ENCODE measurements around the gene ANTXR1.

ANTXR1 gene

GRCh38 chr2:69003731-69004130 lies 9.2 kb upstream of the ANTXR1 start:
- no peak for DNase-seq (ENCODE audit: low read depth in 2 of 2)

GRCh38 chr2:69007169-69007568 lies 5.8 kb upstream of the ANTXR1 start:
- no peak for DNase-seq (ENCODE audit: low read depth in 2 of 2)

GRCh38 chr2:69007603-69008002 lies 5.4 kb upstream of the ANTXR1 start:
- DNase-seq (ENCODE audit: low read depth in 2 of 2), result no peak

- DNase-seq (ENCODE audit: low read depth in 2 of 2), result no peak
These were observed 2.4 kb upstream of the ANTXR1 start for GRCh38 chr2:69010437-69011194.

- no peak for DNase-seq (ENCODE audit: low read depth in 2 of 2)
These were observed 1.3 kb upstream of the ANTXR1 start for GRCh38 chr2:69011611-69012157.

- peak in 1 of 2 donors; percentile 10 for DNase-seq (ENCODE audit: low read depth in 2 of 2)
These were observed 453 bp upstream of the ANTXR1 start for GRCh38 chr2:69012310-69013141.

GRCh38 chr2:69013840-69014821 lies 1.2 kb downstream of the ANTXR1 start:
- DNase-seq (ENCODE audit: low read depth in 2 of 2), result no peak

- DNase-seq (ENCODE audit: low read depth in 2 of 2), result no peak
These were observed 4.1 kb downstream of the ANTXR1 start for GRCh38 chr2:69017080-69017479.

GRCh38 chr2:69017835-69018234 lies 4.9 kb downstream of the ANTXR1 start:
- no peak for DNase-seq (ENCODE audit: low read depth in 2 of 2)

GRCh38 chr2:69018678-69019095 lies 5.7 kb downstream of the ANTXR1 start:
- no peak for DNase-seq (ENCODE audit: low read depth in 2 of 2)

GRCh38 chr2:69020496-69021426 lies 7.8 kb downstream of the ANTXR1 start:
- no peak for DNase-seq (ENCODE audit: low read depth in 2 of 2)

GRCh38 chr2:69021727-69022126 lies 8.7 kb downstream of the ANTXR1 start:
- DNase-seq (ENCODE audit: low read depth in 2 of 2), result no peak

- no peak for DNase-seq (ENCODE audit: low read depth in 2 of 2)
These were observed 9.6 kb downstream of the ANTXR1 start for GRCh38 chr2:69022548-69022947.

- DNase-seq (ENCODE audit: low read depth in 2 of 2), result no peak
These were observed 10.3 kb downstream of the ANTXR1 start for GRCh38 chr2:69023236-69023635.

- no peak for DNase-seq (ENCODE audit: low read depth in 2 of 2)
These were observed 13.0 kb downstream of the ANTXR1 start for GRCh38 chr2:69026026-69026425.

- no peak for DNase-seq (ENCODE audit: low read depth in 2 of 2)
These were observed 13.9 kb downstream of the ANTXR1 start for GRCh38 chr2:69026691-69027459.

- DNase-seq (ENCODE audit: low read depth in 2 of 2), result no peak
These were observed 17.9 kb downstream of the ANTXR1 start for GRCh38 chr2:69030800-69031428.

- no peak for DNase-seq (ENCODE audit: low read depth in 2 of 2)
These were observed 18.5 kb downstream of the ANTXR1 start for GRCh38 chr2:69031466-69031865.

- no peak for DNase-seq (ENCODE audit: low read depth in 2 of 2)
These were observed 19.4 kb downstream of the ANTXR1 start for GRCh38 chr2:69032336-69032735.
